HG02840 (cell line): ENCODE measurements around the gene SDF2L1.
"Not testable (repeated sequence)": the region's sequence is repeated elsewhere in the genome, so short reads cannot be mapped to it uniquely, and the experiment has no call there.

Experiments used
- ATAC-seq: cut with Tn5 transposase; IDR thresholded peaks from one replicate; pipeline ENCODE4 v1.9.1; 2021; ENCODE audit warnings: mild to moderate bottlenecking, moderate library complexity, moderate number of reproducible peaks; ENCODE audit not compliant: unreplicated experiment, low FRiP score

Gene SDF2L1

GRCh38 chr22:21684492-21685163, 42.5 kb downstream of the SDF2L1 start:
- no peak for ATAC-seq

- no peak for ATAC-seq
Measured at GRCh38 chr22:21685164-21685513, 43.0 kb downstream of the SDF2L1 start.

GRCh38 chr22:21686193-21686608, 44.1 kb downstream of the SDF2L1 start:
- ATAC-seq, result no peak

GRCh38 chr22:21686634-21687393, 44.7 kb downstream of the SDF2L1 start:
- ATAC-seq, result no peak

- ATAC-seq, result no peak
Measured at GRCh38 chr22:21687685-21688259, 45.7 kb downstream of the SDF2L1 start.

GRCh38 chr22:21688341-21688705, 46.2 kb downstream of the SDF2L1 start:
- ATAC-seq, result no peak

GRCh38 chr22:21688706-21689381, 46.7 kb downstream of the SDF2L1 start:
- no peak for ATAC-seq

GRCh38 chr22:21690401-21690801, 48.3 kb downstream of the SDF2L1 start:
- ATAC-seq, result no peak

GRCh38 chr22:21691816-21692215, 49.7 kb downstream of the SDF2L1 start:
- no peak for ATAC-seq

- not testable (repeated sequence) for ATAC-seq
Measured at GRCh38 chr22:21692856-21693255, 50.8 kb downstream of the SDF2L1 start.

- no peak for ATAC-seq
Measured at GRCh38 chr22:21693333-21693998, 51.4 kb downstream of the SDF2L1 start.
